Measurements from ENCODE around the gene CDYL2. TPM values are rescaled to one million over a fixed set of nuclear protein-coding genes. Genes with fewer than 3 reads are reported as not detected.

The CDYL2 gene
- polyA plus RNA-seq, 1 donor from 2014 or later, result 2.6 TPM

DNA sequence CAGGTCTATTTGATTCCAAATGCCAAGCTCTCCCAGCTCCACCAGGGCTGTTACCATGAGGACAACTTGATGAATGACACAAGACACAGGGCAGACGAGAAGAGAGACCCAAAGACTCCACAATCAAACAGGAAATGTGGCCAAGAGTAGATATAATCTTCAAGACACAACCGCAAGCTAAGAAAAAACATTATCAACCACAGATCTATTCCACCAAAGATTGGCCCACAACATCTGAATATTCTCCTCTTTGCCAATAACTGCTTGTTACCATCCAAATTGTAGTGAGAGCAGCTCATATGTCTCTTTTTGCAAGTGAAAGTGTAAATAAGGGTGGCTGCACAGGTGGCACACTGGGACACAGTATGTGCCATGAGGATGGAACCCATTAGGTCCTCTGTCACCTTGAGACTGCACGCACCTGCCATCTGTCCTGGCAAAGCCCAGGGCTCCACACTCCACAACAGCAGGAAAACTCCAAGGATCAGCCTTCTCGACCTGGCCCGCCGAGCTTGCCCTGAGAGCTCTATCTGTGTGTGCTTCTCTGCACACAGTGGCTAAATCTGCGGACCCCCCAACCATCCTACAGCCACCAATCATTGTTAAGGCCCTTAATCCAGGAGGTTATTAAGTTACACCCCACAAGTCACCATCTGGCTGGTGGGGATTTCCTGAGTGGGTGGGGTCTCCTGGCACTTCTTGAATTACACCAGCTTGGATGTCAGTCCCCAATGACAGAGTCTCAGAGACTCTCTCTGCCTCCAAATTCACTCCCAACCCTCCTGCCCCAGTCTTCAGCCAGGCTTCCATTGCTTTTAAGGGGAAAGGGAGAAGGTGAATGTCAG lies 213.1 kb downstream of the CDYL2 start:
- H3K4me3 ChIP-seq (ENCODE audit: low read length), result no peak overlapping the region
- TF ChIP-seq SMC3 (conservative IDR thresholded peaks at IDR 0.05; ENCODE audit: poor library complexity) (no peak), TAF1 (IDR thresholded peaks at IDR 0.05; ENCODE audit: low read depth) (no peak), REST (IDR thresholded peaks at IDR 0.05; ENCODE audit: borderline replicate concordance) (no peak)

DNA sequence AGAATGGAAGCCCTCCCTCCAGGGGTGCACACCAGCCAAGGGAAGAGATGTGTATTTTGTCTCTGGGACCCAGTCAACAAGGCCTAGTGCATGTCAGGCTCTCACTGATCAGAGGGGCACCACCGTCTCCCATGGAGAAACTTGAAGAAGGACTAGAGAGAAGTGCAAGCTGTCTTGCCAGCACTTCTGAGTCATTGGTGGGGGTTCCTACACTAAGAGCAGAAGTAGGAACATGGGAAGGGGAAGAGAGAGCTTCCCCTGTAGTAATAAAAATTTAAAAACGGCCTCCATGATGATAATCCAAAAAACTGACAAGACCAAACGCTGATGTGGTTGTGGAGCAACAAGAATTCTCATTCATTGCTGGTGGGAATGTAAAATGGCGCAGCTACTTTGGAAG lies 217.3 kb downstream of the CDYL2 start:
- Histone ChIP-seq H3K9me3 (ENCODE audit: low read length) (no peaks in the 10 kb centered on the region), H3F3A (ENCODE audit: insufficient read depth, low read length, poor library complexity, severe bottlenecking) (no peaks in the 10 kb centered on the region), H3K27ac (ENCODE audit: low read length) (no peak overlapping the region), H3K9me2 (ENCODE audit: insufficient read depth, low read length) (no peaks in the 10 kb centered on the region), H3K36me3 (ENCODE audit: insufficient read depth, low read length) (no peaks in the 10 kb centered on the region), H3K9ac (ENCODE audit: low read length) (no peak overlapping the region), H2AFZ (ENCODE audit: low read depth, low read length) (no peak overlapping the region), H4K20me1 (ENCODE audit: insufficient read depth) (no peaks in the 10 kb centered on the region), H3K4me2 (ENCODE audit: low read length) (no peak overlapping the region), H3K4me3 (ENCODE audit: low read length) (no peak overlapping the region), H3K79me2 (replicated peaks; ENCODE audit: insufficient read depth, low read length) (no peaks in the 10 kb centered on the region), H3K27me3 (ENCODE audit: insufficient read depth, low read depth, low read length) (no peaks in the 10 kb centered on the region)
- TF ChIP-seq RAD21 (conservative IDR thresholded peaks at IDR 0.05), result no peak
- TF ChIP-seq EP300 (conservative IDR thresholded peaks at IDR 0.05; ENCODE audit: poor library complexity, severe bottlenecking), result no peak
- TF ChIP-seq EZH2 (IDR thresholded peaks at IDR 0.05; ENCODE audit: borderline replicate concordance, insufficient read depth, low read length, poor library complexity, severe bottlenecking), result no peak

More for the DNA sequence above, 213.1 kb downstream of the CDYL2 start:
- H3K9me2 ChIP-seq (ENCODE audit: insufficient read depth, low read length), result no peaks in the 10 kb centered on the region
- no peak overlapping the region for H3K4me2 ChIP-seq (ENCODE audit: low read length)
- no peaks in the 10 kb centered on the region for H4K20me1 ChIP-seq (ENCODE audit: insufficient read depth)
- no peaks in the 10 kb centered on the region for H3K79me2 ChIP-seq (replicated peaks; ENCODE audit: insufficient read depth, low read length)
- no peaks in the 10 kb centered on the region for H3F3A ChIP-seq (ENCODE audit: insufficient read depth, low read length, poor library complexity, severe bottlenecking)
- no peaks in the 10 kb centered on the region for H3K27me3 ChIP-seq (ENCODE audit: insufficient read depth, low read depth, low read length)
- H3K36me3 ChIP-seq (ENCODE audit: insufficient read depth, low read length), result no peaks in the 10 kb centered on the region
- no peak overlapping the region for H2AFZ ChIP-seq (ENCODE audit: low read depth, low read length)
- no peaks in the 10 kb centered on the region for H3K9me3 ChIP-seq (ENCODE audit: low read length)
- H3K27ac ChIP-seq (ENCODE audit: low read length), result no peak overlapping the region
- no peak overlapping the region for H3K9ac ChIP-seq (ENCODE audit: low read length)

DNA sequence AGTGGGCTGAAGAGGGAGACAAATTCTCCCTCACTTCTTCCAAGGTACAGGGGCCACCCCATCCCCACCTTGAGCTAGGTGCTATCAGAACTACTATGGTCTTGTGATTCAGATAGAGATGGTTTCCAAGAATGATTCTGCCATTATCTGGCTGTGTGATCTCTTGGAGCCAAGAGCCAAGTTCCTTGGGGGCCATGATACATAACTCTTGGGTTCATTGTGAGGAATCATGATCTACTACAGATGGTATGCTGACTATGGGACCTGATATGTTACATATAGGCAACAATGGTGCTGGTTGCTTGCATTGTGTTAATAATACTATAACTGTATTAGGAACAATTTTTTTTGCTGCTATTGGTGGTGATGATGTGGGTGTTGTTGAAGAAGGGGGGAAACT lies 217.9 kb downstream of the CDYL2 start:
- Histone ChIP-seq H3K9me2 (ENCODE audit: insufficient read depth, low read length) (no peaks in the 10 kb centered on the region), H3K9ac (ENCODE audit: low read length) (no peak overlapping the region), H3K4me2 (ENCODE audit: low read length) (no peak overlapping the region), H4K20me1 (ENCODE audit: insufficient read depth) (no peaks in the 10 kb centered on the region), H3K4me3 (ENCODE audit: low read length) (no peak overlapping the region), H3F3A (ENCODE audit: insufficient read depth, low read length, poor library complexity, severe bottlenecking) (no peaks in the 10 kb centered on the region), H3K27ac (ENCODE audit: low read length) (no peak overlapping the region), H3K27me3 (ENCODE audit: insufficient read depth, low read depth, low read length) (no peaks in the 10 kb centered on the region), H3K79me2 (replicated peaks; ENCODE audit: insufficient read depth, low read length) (no peaks in the 10 kb centered on the region), H3K9me3 (ENCODE audit: low read length) (no peaks in the 10 kb centered on the region), H2AFZ (ENCODE audit: low read depth, low read length) (no peak overlapping the region), H3K36me3 (ENCODE audit: insufficient read depth, low read length) (no peaks in the 10 kb centered on the region)
- TF ChIP-seq MXI1 (conservative IDR thresholded peaks at IDR 0.05; ENCODE audit: poor library complexity, severe bottlenecking), result no peak
- TF ChIP-seq TAF1 (IDR thresholded peaks at IDR 0.05; ENCODE audit: low read depth), result no peak
- TF ChIP-seq EP300 (conservative IDR thresholded peaks at IDR 0.05; ENCODE audit: poor library complexity, severe bottlenecking), result no peak
- TF ChIP-seq, protein P1, sequence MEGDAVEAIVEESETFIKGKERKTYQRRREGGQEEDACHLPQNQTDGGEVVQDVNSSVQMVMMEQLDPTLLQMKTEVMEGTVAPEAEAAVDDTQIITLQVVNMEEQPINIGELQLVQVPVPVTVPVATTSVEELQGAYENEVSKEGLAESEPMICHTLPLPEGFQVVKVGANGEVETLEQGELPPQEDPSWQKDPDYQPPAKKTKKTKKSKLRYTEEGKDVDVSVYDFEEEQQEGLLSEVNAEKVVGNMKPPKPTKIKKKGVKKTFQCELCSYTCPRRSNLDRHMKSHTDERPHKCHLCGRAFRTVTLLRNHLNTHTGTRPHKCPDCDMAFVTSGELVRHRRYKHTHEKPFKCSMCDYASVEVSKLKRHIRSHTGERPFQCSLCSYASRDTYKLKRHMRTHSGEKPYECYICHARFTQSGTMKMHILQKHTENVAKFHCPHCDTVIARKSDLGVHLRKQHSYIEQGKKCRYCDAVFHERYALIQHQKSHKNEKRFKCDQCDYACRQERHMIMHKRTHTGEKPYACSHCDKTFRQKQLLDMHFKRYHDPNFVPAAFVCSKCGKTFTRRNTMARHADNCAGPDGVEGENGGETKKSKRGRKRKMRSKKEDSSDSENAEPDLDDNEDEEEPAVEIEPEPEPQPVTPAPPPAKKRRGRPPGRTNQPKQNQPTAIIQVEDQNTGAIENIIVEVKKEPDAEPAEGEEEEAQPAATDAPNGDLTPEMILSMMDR (IDR thresholded peaks at IDR 0.05; ENCODE audit: poor library complexity, severe bottlenecking), result no peak
